ENCODE measurements around the gene PLXNC1. TPM values are rescaled to one million over a fixed set of nuclear protein-coding genes. Genes with fewer than 3 reads are reported as not detected.
A peak's percentile ranks its signal among the peaks of the same experiment; 100 is the strongest.

PLXNC1 gene
- polyA plus RNA-seq, 1 experiment, result 4.8 TPM

DNA sequence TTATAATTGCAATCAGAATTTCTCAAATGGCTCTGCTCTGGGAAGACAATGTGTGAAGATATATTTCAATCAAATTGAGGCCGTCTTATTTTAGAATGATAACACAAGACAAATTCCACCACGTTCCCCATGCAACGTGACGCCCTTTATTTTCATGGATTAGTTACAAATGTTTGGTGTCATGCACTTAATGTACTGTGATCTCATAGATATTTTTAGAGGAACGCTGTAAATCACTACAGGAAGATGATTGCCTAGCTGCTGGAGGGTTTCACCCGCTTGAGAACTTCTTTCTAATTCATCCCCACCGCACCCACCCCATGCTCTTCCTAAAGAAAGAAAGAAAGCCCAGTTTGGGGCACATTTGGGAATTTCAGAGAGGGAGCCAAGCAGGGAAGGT is 117.2 kb downstream of the PLXNC1 start:
- Histone ChIP-seq H3K27me3 (ENCODE audit: control insufficient read depth, insufficient read depth, low read length) (peaks cover 7% of the 10 kb centered on the region), H3K4me3 (ENCODE audit: low read depth, low read length) (no peak overlapping the region), H3K9me3 (ENCODE audit: control insufficient read depth, insufficient read depth, low read length) (no peaks in the 10 kb centered on the region; the same call in 1 of the 2 replicates), H3K27ac (ENCODE audit: low read depth, low read length) (no peak overlapping the region)
- DNase-seq (ENCODE audit: low read depth, low spot score), result no peak
- ChIA-PET CTCF (no interaction called here), POLR2A (no interaction called here)
- TF ChIP-seq, protein P1, sequence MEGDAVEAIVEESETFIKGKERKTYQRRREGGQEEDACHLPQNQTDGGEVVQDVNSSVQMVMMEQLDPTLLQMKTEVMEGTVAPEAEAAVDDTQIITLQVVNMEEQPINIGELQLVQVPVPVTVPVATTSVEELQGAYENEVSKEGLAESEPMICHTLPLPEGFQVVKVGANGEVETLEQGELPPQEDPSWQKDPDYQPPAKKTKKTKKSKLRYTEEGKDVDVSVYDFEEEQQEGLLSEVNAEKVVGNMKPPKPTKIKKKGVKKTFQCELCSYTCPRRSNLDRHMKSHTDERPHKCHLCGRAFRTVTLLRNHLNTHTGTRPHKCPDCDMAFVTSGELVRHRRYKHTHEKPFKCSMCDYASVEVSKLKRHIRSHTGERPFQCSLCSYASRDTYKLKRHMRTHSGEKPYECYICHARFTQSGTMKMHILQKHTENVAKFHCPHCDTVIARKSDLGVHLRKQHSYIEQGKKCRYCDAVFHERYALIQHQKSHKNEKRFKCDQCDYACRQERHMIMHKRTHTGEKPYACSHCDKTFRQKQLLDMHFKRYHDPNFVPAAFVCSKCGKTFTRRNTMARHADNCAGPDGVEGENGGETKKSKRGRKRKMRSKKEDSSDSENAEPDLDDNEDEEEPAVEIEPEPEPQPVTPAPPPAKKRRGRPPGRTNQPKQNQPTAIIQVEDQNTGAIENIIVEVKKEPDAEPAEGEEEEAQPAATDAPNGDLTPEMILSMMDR (IDR thresholded peaks at IDR 0.05; ENCODE audit: low read depth, low read length), result no peak

DNA sequence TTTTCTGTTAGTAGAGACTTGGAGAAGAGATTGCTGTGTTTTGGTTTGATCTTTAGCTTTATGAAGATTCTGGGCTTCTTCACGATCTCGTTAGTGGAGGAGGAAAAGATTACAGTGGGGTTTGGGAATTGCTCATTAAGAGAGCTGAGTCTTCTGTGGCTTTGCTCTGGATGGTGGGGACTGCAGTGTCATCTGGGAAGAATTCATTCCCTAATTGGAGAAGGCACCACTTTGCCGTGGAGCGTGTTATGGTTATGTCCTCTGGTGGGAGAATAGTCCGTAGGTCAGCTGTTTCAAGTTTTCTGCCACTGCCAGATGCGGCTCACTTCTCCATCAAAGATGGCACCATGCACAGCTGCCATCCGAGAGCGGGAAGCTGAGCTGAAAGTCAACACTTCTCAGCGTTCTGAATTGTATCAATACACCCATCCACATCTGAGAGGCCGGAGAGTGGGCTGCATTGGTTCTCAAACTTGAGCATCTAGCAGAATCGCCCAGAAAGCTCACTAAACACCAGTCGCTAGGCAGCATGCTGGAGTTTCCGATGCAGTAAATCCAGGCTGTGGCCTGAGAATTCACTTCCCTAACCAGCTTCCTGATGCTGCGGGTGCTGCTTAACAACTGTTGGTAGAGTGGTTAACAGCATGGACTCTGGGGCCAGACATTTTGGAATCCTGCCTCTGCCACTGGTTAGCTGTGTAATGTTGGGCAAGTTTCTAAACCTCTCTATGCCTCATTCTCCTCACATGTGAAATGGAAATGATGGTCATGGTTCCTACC is 117.8 kb downstream of the PLXNC1 start:
- no peaks in the 10 kb centered on the region; the same call in 1 of the 2 replicates for H3K9me3 ChIP-seq (ENCODE audit: control insufficient read depth, insufficient read depth, low read length)
- ChIA-PET CTCF (no interaction called here), POLR2A (no interaction called here)
- TF ChIP-seq, protein P1 (IDR thresholded peaks at IDR 0.05; ENCODE audit: low read depth, low read length), result no peak
- no peak for DNase-seq (ENCODE audit: low read depth, low spot score)
- H3K27me3 ChIP-seq (ENCODE audit: control insufficient read depth, insufficient read depth, low read length), result peaks cover 7% of the 10 kb centered on the region
- H3K4me3 ChIP-seq (ENCODE audit: low read depth, low read length), result no peak overlapping the region
- no peak overlapping the region for H3K27ac ChIP-seq (ENCODE audit: low read depth, low read length)

DNA sequence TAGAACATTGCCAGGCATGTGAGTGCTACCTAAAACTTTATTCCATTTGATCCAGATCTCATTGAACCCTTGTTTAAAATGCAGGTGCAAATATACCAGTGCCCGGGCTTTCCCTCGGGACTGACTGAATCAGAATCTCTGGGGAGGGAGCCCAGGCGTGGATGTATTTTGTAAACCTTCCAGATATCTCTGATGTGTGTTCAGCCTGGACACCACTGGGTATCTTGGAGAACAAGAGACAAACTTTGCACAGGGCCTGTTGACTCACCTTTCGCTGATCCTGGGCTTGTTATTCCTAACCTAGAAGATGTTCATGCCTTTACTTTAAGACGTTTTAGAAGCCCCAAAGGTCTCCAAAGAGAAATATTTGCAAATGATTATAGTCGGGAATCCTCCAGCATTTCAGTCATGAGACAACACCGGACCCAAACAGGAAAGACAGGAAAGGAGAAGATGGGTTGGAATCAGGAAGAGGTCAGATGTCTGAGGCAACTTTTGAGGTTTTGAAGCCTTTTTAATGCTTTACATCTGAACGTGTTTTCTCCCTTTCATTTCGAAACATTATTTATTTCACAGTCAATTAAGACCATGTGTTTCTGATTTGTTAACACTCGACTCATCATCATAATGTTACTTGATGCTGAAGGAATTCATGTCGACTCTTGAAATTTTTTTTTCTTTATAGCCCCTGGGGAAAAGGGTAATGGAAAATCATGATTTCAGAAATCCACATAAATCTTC is 118.6 kb downstream of the PLXNC1 start:
- Histone ChIP-seq H3K4me3 (ENCODE audit: low read depth, low read length) (no peak overlapping the region), H3K9me3 (ENCODE audit: control insufficient read depth, insufficient read depth, low read length) (no peaks in the 10 kb centered on the region; the same call in 1 of the 2 replicates), H3K27ac (ENCODE audit: low read depth, low read length) (peak overlapping the region; percentile 68), H3K27me3 (ENCODE audit: control insufficient read depth, insufficient read depth, low read length) (peaks cover 7% of the 10 kb centered on the region)
- TF ChIP-seq, protein P1 (IDR thresholded peaks at IDR 0.05; ENCODE audit: low read depth, low read length), result no peak
- POLR2A ChIA-PET, result no interaction called here
- CTCF ChIA-PET, result no interaction called here
- DNase-seq (ENCODE audit: low read depth, low spot score), result peak; percentile 43

DNA sequence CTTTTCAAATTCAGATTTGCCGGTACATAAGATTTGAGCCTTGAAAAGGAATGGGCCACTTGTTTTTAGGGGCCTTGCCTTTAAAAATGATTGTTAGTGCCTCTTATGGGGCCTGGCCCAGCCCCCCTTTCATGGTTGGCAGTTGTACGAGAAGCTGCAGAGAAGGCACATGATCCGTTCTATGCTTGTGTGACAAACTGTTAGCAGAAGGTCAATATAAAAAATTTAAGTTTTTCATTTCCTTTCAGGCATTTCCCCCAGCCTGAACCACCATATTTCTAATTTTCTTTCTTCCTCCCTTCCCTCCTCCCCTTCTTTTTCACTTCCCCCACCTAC is 119.1 kb downstream of the PLXNC1 start:
- TF ChIP-seq, protein P1 (IDR thresholded peaks at IDR 0.05; ENCODE audit: low read depth, low read length), result no peak
- POLR2A ChIA-PET, result no interaction called here
- Histone ChIP-seq H3K27me3 (ENCODE audit: control insufficient read depth, insufficient read depth, low read length) (peaks cover 7% of the 10 kb centered on the region), H3K9me3 (ENCODE audit: control insufficient read depth, insufficient read depth, low read length) (no peaks in the 10 kb centered on the region; the same call in 1 of the 2 replicates), H3K4me3 (ENCODE audit: low read depth, low read length) (no peak overlapping the region), H3K27ac (ENCODE audit: low read depth, low read length) (peak overlapping the region; percentile 52)
- CTCF ChIA-PET, result no interaction called here
- DNase-seq (ENCODE audit: low read depth, low spot score), result no peak

DNA sequence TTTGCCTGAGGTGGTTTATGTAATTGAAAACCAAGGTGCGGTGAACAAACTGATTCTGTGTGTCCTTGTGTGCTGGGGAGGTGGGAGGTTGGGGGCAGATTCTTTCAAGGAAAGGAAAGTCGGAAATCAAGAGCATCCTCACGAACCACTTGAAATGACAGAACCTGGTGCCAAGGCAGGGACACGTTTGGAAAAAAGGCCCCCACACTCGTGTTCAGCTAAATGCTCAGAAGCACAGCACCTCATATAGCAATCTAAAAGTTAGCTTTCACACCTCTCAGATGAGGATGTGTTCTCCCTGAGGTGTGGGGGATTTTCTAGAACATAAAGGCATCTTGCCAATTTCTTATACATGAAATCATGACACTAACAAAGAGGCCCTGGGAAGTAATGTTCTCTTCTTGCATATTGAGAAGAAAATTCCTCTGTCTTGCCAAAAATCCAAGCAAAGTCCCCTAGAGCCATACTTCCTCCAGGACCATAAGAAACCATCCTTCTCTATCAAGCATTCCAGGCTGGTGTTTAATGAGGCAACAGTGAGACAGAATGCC is 119.6 kb downstream of the PLXNC1 start:
- Histone ChIP-seq H3K9me3 (ENCODE audit: control insufficient read depth, insufficient read depth, low read length) (no peaks in the 10 kb centered on the region; the same call in 1 of the 2 replicates), H3K27ac (ENCODE audit: low read depth, low read length) (no peak overlapping the region), H3K4me3 (ENCODE audit: low read depth, low read length) (no peak overlapping the region), H3K27me3 (ENCODE audit: control insufficient read depth, insufficient read depth, low read length) (peaks cover 7% of the 10 kb centered on the region)
- TF ChIP-seq, protein P1 (IDR thresholded peaks at IDR 0.05; ENCODE audit: low read depth, low read length), result no peak
- DNase-seq (ENCODE audit: low read depth, low spot score), result no peak
- POLR2A ChIA-PET, result no interaction called here
- CTCF ChIA-PET, result no interaction called here
